Measurements from ENCODE around the gene RAB40B. TPM values are rescaled to one million over a fixed set of nuclear protein-coding genes. Genes with fewer than 3 reads are reported as not detected.
"Not testable (repeated sequence)": the region's sequence is repeated elsewhere in the genome, so short reads cannot be mapped to it uniquely, and the experiment has no call there.

The RAB40B gene
- total RNA-seq, 1 donor from 2014 or later, result 12.9 TPM

- no peak for DNase-seq (ENCODE audit: low spot score)
- ATAC-seq, result peak; percentile 21
Observed at GRCh38 chr17:82655523-82655922, 43.0 kb downstream of the RAB40B start.

- no peak for DNase-seq (ENCODE audit: low spot score)
- ATAC-seq, result no peak
Observed at GRCh38 chr17:82655038-82655479, 43.4 kb downstream of the RAB40B start.

- ATAC-seq; DNase-seq (ENCODE audit: low spot score): not testable (repeated sequence)
Observed at GRCh38 chr17:82654611-82655010, 43.9 kb downstream of the RAB40B start.

- ATAC-seq (no peak), DNase-seq (ENCODE audit: low spot score) (no peak)
Observed at GRCh38 chr17:82653651-82654528, 44.6 kb downstream of the RAB40B start.

GRCh38 chr17:82650723-82651122 lies 47.8 kb downstream of the RAB40B start:
- DNase-seq (ENCODE audit: low spot score) (no peak), ATAC-seq (no peak)

- ATAC-seq, result no peak
Observed at GRCh38 chr17:82649501-82650261, 48.8 kb downstream of the RAB40B start.

GRCh38 chr17:82648742-82649331 lies 49.7 kb downstream of the RAB40B start:
- ATAC-seq (peak; percentile 24), DNase-seq (ENCODE audit: low spot score) (peak; percentile 72)

More at GRCh38 chr17:82649501-82650261, 48.8 kb downstream of the RAB40B start:
- DNase-seq (ENCODE audit: low spot score), result no peak

GRCh38 chr17:82648165-82648668 lies 50.3 kb downstream of the RAB40B start, which contains the start of gene WDR45B:
WDR45B (minus strand) TSS chr17:82648444; CDS start chr17:82648340, 104 bp downstream.
- peak; percentile 95 for DNase-seq (ENCODE audit: low spot score)
- ATAC-seq, result peak; percentile 93

GRCh38 chr17:82647593-82648164 lies 50.8 kb downstream of the RAB40B start:
- ATAC-seq (peak; percentile 38), DNase-seq (ENCODE audit: low spot score) (peak; percentile 67)

GRCh38 chr17:82645516-82645915 lies 53.0 kb downstream of the RAB40B start:
- DNase-seq (ENCODE audit: low spot score) (no peak), ATAC-seq (no peak)

GRCh38 chr17:82644148-82644547 lies 54.4 kb downstream of the RAB40B start:
- DNase-seq (ENCODE audit: low spot score) (no peak), ATAC-seq (no peak)

GRCh38 chr17:82642022-82642421 lies 56.5 kb downstream of the RAB40B start:
- ATAC-seq (no peak), DNase-seq (ENCODE audit: low spot score) (no peak)

- DNase-seq (ENCODE audit: low spot score), result no peak
- ATAC-seq, result no peak
Observed at GRCh38 chr17:82640036-82640435, 58.5 kb downstream of the RAB40B start.

- ATAC-seq, result no peak
- no peak for DNase-seq (ENCODE audit: low spot score)
Observed at GRCh38 chr17:82639628-82640027, 58.9 kb downstream of the RAB40B start.

GRCh38 chr17:82638183-82638773 lies 60.2 kb downstream of the RAB40B start:
- DNase-seq (ENCODE audit: low spot score) (no peak), ATAC-seq (no peak)

- no peak for DNase-seq (ENCODE audit: low spot score)
- ATAC-seq, result no peak
Observed at GRCh38 chr17:82636626-82637598, 61.6 kb downstream of the RAB40B start.

- ATAC-seq (no peak), DNase-seq (ENCODE audit: low spot score) (no peak)
Observed at GRCh38 chr17:82633343-82633742, 65.2 kb downstream of the RAB40B start.

- ATAC-seq (no peak), DNase-seq (ENCODE audit: low spot score) (no peak)
Observed at GRCh38 chr17:82632451-82632850, 66.0 kb downstream of the RAB40B start.

GRCh38 chr17:82631544-82631943 lies 67.0 kb downstream of the RAB40B start:
- no peak for ATAC-seq

More at GRCh38 chr17:82631544-82631943, 67.0 kb downstream of the RAB40B start:
- no peak for DNase-seq (ENCODE audit: low spot score)
